Smooth muscle cell (in vitro differentiated cells): ENCODE data around the gene MMP28. TPM values are rescaled to one million over a fixed set of nuclear protein-coding genes. Genes with fewer than 3 reads are reported as not detected.

Source experiments
- DNase-seq: peaks from one replicate; lab custom pipeline; 2025; ENCODE audit not compliant: unreplicated experiment; lab: John Stamatoyannopoulos, UW
- H2AFZ ChIP-seq: fragments of 200-600 bp; sonication (generic); 2 replicates; pipeline ENCODE4 v1.6.0; 2016; ENCODE audit warnings: antibody characterized with exemption, low read depth, mild to moderate bottlenecking
- H3F3A ChIP-seq: fragments of 200-600 bp; sonication (generic); 2 replicates; pipeline ENCODE4 v1.6.0; 2017; ENCODE audit warnings: antibody characterized with exemption, low read depth
- H3K27ac ChIP-seq: fragments of 200-600 bp; sonication (generic); 2 replicates; pipeline ENCODE4 v1.5.1; 2016; ENCODE audit warnings: low read depth, mild to moderate bottlenecking
- H3K27me3 ChIP-seq: fragments of 200-600 bp; sonication (generic); 2 replicates; pipeline ENCODE4 v1.6.1; 2016; ENCODE audit warnings: low read depth, mild to moderate bottlenecking
- H3K36me3 ChIP-seq: fragments of 200-600 bp; sonication (generic); 2 replicates; pipeline ENCODE4 v1.5.1; 2016; ENCODE audit warnings: low read depth
- H3K4me1 ChIP-seq: fragments of 200-600 bp; sonication (generic); 2 replicates; pipeline ENCODE4 v1.5.1; 2016; ENCODE audit warnings: low read depth
- H3K4me2 ChIP-seq: fragments of 200-600 bp; sonication (generic); 2 replicates; pipeline ENCODE4 v1.6.0; 2016; ENCODE audit warnings: mild to moderate bottlenecking
- H3K4me3 ChIP-seq: fragments of 200-600 bp; sonication (generic); 2 replicates; pipeline ENCODE4 v1.5.1; 2016; ENCODE audit warnings: mild to moderate bottlenecking
- H3K79me2 ChIP-seq: fragments of 200-600 bp; sonication (generic); 2 replicates; pipeline ENCODE4 v1.6.0; 2016; ENCODE audit warnings: low read depth, mild to moderate bottlenecking
- H3K9ac ChIP-seq: fragments of 200-600 bp; sonication (generic); 2 replicates; pipeline ENCODE4 v1.6.0; 2016; ENCODE audit warnings: low read depth
- H3K9me3 ChIP-seq: fragments of 200-600 bp; sonication (generic); replicated peaks from 2 replicates; pipeline ENCODE4 v1.5.1; 2016; ENCODE audit warnings: low read depth
- H4K20me1 ChIP-seq: fragments of 200-600 bp; sonication (generic); 2 replicates; pipeline ENCODE4 v1.6.0; 2016; ENCODE audit warnings: low read depth
- CTCF ChIP-seq: fragments of 200-600 bp; sonication (generic); IDR thresholded peaks from 2 replicates; pipeline ENCODE4 v1.5.1; 2017; ENCODE audit warnings: borderline replicate concordance, mild to moderate bottlenecking, antibody characterized with exemption; ENCODE audit not compliant: insufficient read depth, poor library complexity, severe bottlenecking
- whole genome bisulfite sequencing: methylation state at CpG from one replicate; pipeline ENCODE4 v1.1.7; 2016; ENCODE audit warnings: low lambda C conversion rate; 5-methylcytosine and 5-hydroxymethylcytosine counted together
- polyA plus RNA-seq: library from polyadenylated mRNA; unstranded; fragments of >200 nt; fragmentation: Nextera tagmentation; extraction: Ambion mirVana; gene quantifications from 2 replicates; pipeline ENCODE4 v1.2.1, GENCODE V29; 2016
- total RNA-seq: library from RNA; depleted of rRNA; stranded (reverse); fragments of >200 nt; gene quantifications from 2 replicates; pipeline ENCODE4 v1.2.3, GENCODE V29; 2014

MMP28 gene
- total and polyA plus RNA-seq, 2 experiments from 2014 or later = 50.0 to 51.4 TPM

GRCh38 chr17:35773129-35773528 is 22.3 kb downstream of the MMP28 start:
- Histone ChIP-seq H4K20me1 (no peaks in the 10 kb centered on the region), H3K4me2 (no peak overlapping the region), H3F3A (peaks cover 17% of the 10 kb centered on the region), H3K4me1 (peaks cover 19% of the 10 kb centered on the region), H3K4me3 (no peak overlapping the region), H3K27me3 (no peaks in the 10 kb centered on the region), H3K9ac (no peak overlapping the region), H3K27ac (no peak overlapping the region), H3K9me3 (no peaks in the 10 kb centered on the region), H2AFZ (no peak overlapping the region), H3K36me3 (no peaks in the 10 kb centered on the region), H3K79me2 (no peaks in the 10 kb centered on the region)
- WGBS = 95% methylated on average over 20 of the region's 20 CpGs
- no peak for DNase-seq
- TF ChIP-seq CTCF = no peak

GRCh38 chr17:35769895-35770486 is 25.4 kb downstream of the MMP28 start:
- H3K9ac ChIP-seq = no peak overlapping the region
- H3K4me1 ChIP-seq = peaks cover 18% of the 10 kb centered on the region
- no peak overlapping the region for H3K4me3 ChIP-seq
- WGBS = 97% methylated on average over 46 of the region's 48 CpGs
- TF ChIP-seq CTCF = peak; percentile 44
- no peaks in the 10 kb centered on the region for H3K79me2 ChIP-seq
- H3K36me3 ChIP-seq = no peaks in the 10 kb centered on the region
- peaks cover 12% of the 10 kb centered on the region for H3F3A ChIP-seq
- H3K27me3 ChIP-seq = no peaks in the 10 kb centered on the region
- DNase-seq = no peak
- H4K20me1 ChIP-seq = no peaks in the 10 kb centered on the region
- H3K27ac ChIP-seq = no peak overlapping the region
- H3K9me3 ChIP-seq = no peaks in the 10 kb centered on the region
- no peak overlapping the region for H3K4me2 ChIP-seq
- H2AFZ ChIP-seq = no peak overlapping the region

GRCh38 chr17:35768797-35769196 is 26.6 kb downstream of the MMP28 start:
- TF ChIP-seq CTCF = no peak
- Histone ChIP-seq H3F3A (peaks cover 9% of the 10 kb centered on the region), H3K79me2 (no peaks in the 10 kb centered on the region), H3K27me3 (no peaks in the 10 kb centered on the region), H3K36me3 (no peaks in the 10 kb centered on the region), H4K20me1 (no peaks in the 10 kb centered on the region), H3K4me2 (no peak overlapping the region), H3K9ac (no peak overlapping the region), H3K9me3 (no peaks in the 10 kb centered on the region), H2AFZ (no peak overlapping the region), H3K27ac (no peak overlapping the region), H3K4me1 (peaks cover 11% of the 10 kb centered on the region), H3K4me3 (no peak overlapping the region)
- 95% methylated on average over 2 of the region's 2 CpGs for WGBS
- DNase-seq = no peak

GRCh38 chr17:35766903-35767510 is 28.4 kb downstream of the MMP28 start:
- Histone ChIP-seq H3K9ac (no peak overlapping the region), H3K4me1 (peaks cover 5% of the 10 kb centered on the region), H3K27me3 (no peaks in the 10 kb centered on the region), H3F3A (peaks cover 8% of the 10 kb centered on the region), H3K9me3 (no peaks in the 10 kb centered on the region), H3K27ac (no peak overlapping the region), H2AFZ (no peak overlapping the region), H3K36me3 (no peaks in the 10 kb centered on the region), H3K79me2 (no peaks in the 10 kb centered on the region), H4K20me1 (no peaks in the 10 kb centered on the region), H3K4me3 (no peak overlapping the region), H3K4me2 (no peak overlapping the region)
- peak; percentile 55 for TF ChIP-seq CTCF
- DNase-seq = no peak
- 62% methylated on average over 7 of the region's 7 CpGs for WGBS
